H1 (cell line): ENCODE results near the gene ECE2. TPM values are rescaled to one million over a fixed set of nuclear protein-coding genes. Genes with fewer than 3 reads are reported as not detected.

ENCODE experiments used
- E2F6 ChIP-seq: IDR thresholded peaks from 2 replicates; pipeline ENCODE4 v1.6.1; 2012; ENCODE audit warnings: inconsistent platforms
- polyA plus RNA-seq, 7 experiments: library from polyadenylated mRNA; depleted of rRNA in 3 of 7; stranded (reverse) in 5 of 7; unstranded in 2 of 7; fragments of >200 nt in 5 of 7; fragments of 200-250 nt in 2 of 7; gene quantifications; 1 replicate in 5 of 7; 2 replicates in 1 of 7; 4 replicates in 1 of 7; pipeline versions ENCODE4 v1.2.1 to v1.2.3, GENCODE V29; 2011 to 2013; ENCODE audit warnings: missing spikeins in 2 of 7, mixed read lengths in 2 of 7
- total RNA-seq: library from RNA; stranded (reverse); fragmentation: NEBNext Ultra II Directional; extraction: Animal tissue kit (Norgen Biotek cat#: 25700); gene quantifications from 2 replicates; pipeline ENCODE4 v1.2.1, GENCODE V29; 2021
- TF ChIP-seq, protein P1 (sequence below): fragments of 300-600 bp; sonication (generic); IDR thresholded peaks from 2 replicates; pipeline ENCODE4 v1.7.1; 2012; ENCODE audit warnings: low read length, moderate library complexity, mild to moderate bottlenecking, inconsistent platforms; ENCODE audit not compliant: insufficient replicate concordance

Gene ECE2
- total and polyA plus RNA-seq, 2 of the 8 experiments (the other 6 are each of a cell fraction or from before 2014, with no cell fraction given): 0.44 to 0.86 TPM

- TF ChIP-seq, protein P1, sequence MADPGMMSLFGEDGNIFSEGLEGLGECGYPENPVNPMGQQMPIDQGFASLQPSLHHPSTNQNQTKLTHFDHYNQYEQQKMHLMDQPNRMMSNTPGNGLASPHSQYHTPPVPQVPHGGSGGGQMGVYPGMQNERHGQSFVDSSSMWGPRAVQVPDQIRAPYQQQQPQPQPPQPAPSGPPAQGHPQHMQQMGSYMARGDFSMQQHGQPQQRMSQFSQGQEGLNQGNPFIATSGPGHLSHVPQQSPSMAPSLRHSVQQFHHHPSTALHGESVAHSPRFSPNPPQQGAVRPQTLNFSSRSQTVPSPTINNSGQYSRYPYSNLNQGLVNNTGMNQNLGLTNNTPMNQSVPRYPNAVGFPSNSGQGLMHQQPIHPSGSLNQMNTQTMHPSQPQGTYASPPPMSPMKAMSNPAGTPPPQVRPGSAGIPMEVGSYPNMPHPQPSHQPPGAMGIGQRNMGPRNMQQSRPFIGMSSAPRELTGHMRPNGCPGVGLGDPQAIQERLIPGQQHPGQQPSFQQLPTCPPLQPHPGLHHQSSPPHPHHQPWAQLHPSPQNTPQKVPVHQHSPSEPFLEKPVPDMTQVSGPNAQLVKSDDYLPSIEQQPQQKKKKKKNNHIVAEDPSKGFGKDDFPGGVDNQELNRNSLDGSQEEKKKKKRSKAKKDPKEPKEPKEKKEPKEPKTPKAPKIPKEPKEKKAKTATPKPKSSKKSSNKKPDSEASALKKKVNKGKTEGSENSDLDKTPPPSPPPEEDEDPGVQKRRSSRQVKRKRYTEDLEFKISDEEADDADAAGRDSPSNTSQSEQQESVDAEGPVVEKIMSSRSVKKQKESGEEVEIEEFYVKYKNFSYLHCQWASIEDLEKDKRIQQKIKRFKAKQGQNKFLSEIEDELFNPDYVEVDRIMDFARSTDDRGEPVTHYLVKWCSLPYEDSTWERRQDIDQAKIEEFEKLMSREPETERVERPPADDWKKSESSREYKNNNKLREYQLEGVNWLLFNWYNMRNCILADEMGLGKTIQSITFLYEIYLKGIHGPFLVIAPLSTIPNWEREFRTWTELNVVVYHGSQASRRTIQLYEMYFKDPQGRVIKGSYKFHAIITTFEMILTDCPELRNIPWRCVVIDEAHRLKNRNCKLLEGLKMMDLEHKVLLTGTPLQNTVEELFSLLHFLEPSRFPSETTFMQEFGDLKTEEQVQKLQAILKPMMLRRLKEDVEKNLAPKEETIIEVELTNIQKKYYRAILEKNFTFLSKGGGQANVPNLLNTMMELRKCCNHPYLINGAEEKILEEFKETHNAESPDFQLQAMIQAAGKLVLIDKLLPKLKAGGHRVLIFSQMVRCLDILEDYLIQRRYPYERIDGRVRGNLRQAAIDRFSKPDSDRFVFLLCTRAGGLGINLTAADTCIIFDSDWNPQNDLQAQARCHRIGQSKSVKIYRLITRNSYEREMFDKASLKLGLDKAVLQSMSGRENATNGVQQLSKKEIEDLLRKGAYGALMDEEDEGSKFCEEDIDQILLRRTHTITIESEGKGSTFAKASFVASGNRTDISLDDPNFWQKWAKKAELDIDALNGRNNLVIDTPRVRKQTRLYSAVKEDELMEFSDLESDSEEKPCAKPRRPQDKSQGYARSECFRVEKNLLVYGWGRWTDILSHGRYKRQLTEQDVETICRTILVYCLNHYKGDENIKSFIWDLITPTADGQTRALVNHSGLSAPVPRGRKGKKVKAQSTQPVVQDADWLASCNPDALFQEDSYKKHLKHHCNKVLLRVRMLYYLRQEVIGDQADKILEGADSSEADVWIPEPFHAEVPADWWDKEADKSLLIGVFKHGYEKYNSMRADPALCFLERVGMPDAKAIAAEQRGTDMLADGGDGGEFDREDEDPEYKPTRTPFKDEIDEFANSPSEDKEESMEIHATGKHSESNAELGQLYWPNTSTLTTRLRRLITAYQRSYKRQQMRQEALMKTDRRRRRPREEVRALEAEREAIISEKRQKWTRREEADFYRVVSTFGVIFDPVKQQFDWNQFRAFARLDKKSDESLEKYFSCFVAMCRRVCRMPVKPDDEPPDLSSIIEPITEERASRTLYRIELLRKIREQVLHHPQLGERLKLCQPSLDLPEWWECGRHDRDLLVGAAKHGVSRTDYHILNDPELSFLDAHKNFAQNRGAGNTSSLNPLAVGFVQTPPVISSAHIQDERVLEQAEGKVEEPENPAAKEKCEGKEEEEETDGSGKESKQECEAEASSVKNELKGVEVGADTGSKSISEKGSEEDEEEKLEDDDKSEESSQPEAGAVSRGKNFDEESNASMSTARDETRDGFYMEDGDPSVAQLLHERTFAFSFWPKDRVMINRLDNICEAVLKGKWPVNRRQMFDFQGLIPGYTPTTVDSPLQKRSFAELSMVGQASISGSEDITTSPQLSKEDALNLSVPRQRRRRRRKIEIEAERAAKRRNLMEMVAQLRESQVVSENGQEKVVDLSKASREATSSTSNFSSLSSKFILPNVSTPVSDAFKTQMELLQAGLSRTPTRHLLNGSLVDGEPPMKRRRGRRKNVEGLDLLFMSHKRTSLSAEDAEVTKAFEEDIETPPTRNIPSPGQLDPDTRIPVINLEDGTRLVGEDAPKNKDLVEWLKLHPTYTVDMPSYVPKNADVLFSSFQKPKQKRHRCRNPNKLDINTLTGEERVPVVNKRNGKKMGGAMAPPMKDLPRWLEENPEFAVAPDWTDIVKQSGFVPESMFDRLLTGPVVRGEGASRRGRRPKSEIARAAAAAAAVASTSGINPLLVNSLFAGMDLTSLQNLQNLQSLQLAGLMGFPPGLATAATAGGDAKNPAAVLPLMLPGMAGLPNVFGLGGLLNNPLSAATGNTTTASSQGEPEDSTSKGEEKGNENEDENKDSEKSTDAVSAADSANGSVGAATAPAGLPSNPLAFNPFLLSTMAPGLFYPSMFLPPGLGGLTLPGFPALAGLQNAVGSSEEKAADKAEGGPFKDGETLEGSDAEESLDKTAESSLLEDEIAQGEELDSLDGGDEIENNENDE: no peak
- TF ChIP-seq E2F6: no peak
- TF ChIP-seq, all 59 proteins: peak for 0
These were observed 20.8 kb downstream of the ECE2 start (continued) for GRCh38 chr3:184296616-184297015.
